Spleen (tissue), 7 donors: ENCODE measurements around the gene ZNF438.

ENCODE experiments used
- CTCF ChIP-seq, 11 experiments: fragments of 200-600 bp in 7 of 11; fragments of 450-650 bp in 4 of 11; sonication (generic) in 4 of 11; IDR thresholded peaks in 8 of 11; conservative IDR thresholded peaks in 3 of 11; 1 replicate in 7 of 11; 2 replicates in 4 of 11; pipeline versions ENCODE4 v1.4.0 to v1.8.0; 2016 to 2021; ENCODE audit warnings: antibody characterized with exemption in 11 of 11, inconsistent platforms in 4 of 11, mild to moderate bottlenecking in 1 of 11
- POLR2A ChIP-seq, 3 donors: fragments of 450-650 bp; IDR thresholded peaks; one replicate each; pipeline ENCODE4 v1.5.1; 2017; ENCODE audit warnings: antibody characterized with exemption in 3 of 3, mild to moderate bottlenecking in 1 of 3
- POLR2AphosphoS5 ChIP-seq, 3 donors: sonication (generic); formaldehyde crosslinking; IDR thresholded peaks; one replicate each; pipeline ENCODE4 v1.5.1; 2017; ENCODE audit warnings: antibody characterized with exemption in 3 of 3
- donor health status: DM: no; HTN: no; CAD: no; lungs with moderate emphysema.
- donor health status: DM: no; HTN: no; CAD: no.
- donor health status: DM: no; HTN: no; CAD: no.

- TF ChIP-seq CTCF (IDR thresholded peaks at IDR 0.05 in 8 of 11, conservative IDR thresholded peaks at IDR 0.05 in 3 of 11) = no peak
- TF ChIP-seq POLR2AphosphoS5 (IDR thresholded peaks at IDR 0.05) = no peak
- no peak for TF ChIP-seq POLR2A (IDR thresholded peaks at IDR 0.05)
Observed at GRCh38 chr10:30986053-30986555, 45.6 kb downstream of the ZNF438 start.
